ENCODE results near the gene LBHD2.

GRCh38 chr14:103135333-103136260, 51.6 kb downstream of the LBHD2 start:
- TF ChIP-seq POLR2AphosphoS5 (IDR thresholded peaks at IDR 0.05; ENCODE audit: low read depth) (no peak), CTCF (IDR thresholded peaks at IDR 0.05; ENCODE audit: insufficient read depth, low read length) (no peak), GABPA (IDR thresholded peaks at IDR 0.05; ENCODE audit: low read depth) (no peak), REST (IDR thresholded peaks at IDR 0.05; ENCODE audit: insufficient replicate concordance, low read depth) (no peak)

Measured in HL-60 (cell line).